ENCODE results near the gene HMGB2.

Gene HMGB2

GRCh38 chr4:173301518-173302201 is 32.5 kb downstream of the HMGB2 start:
- Histone ChIP-seq H2BK120ac (ENCODE audit: low read depth, low read length) (no peak overlapping the region), H3K9ac (ENCODE audit: low read length) (peak overlapping the region; percentile 76), H2BK5ac (ENCODE audit: low read depth, low read length, poor library complexity, severe bottlenecking) (no peak overlapping the region), H3K4me1 (ENCODE audit: control insufficient read depth, insufficient read depth, low read depth, low read length) (peaks cover 7% of the 10 kb centered on the region), H3K18ac (ENCODE audit: low read depth in 1 of 2, low read length in 2 of 2) (no peak overlapping the region), H2BK15ac (ENCODE audit: low read depth, poor library complexity, severe bottlenecking) (no peak overlapping the region), H4K91ac (ENCODE audit: low read length) (no peak overlapping the region), H2BK12ac (ENCODE audit: low read length in 2 of 2) (no peak overlapping the region), H3K23ac (ENCODE audit: low read length in 2 of 2) (no peak overlapping the region), H3K27me3 (ENCODE audit: control insufficient read depth in 1 of 2, insufficient read depth in 1 of 2, low read length in 2 of 2) (no peaks in the 10 kb centered on the region), H3K4me3 (ENCODE audit: insufficient read depth in 1 of 2, low read depth in 1 of 2, low read length in 2 of 2) (no peak overlapping the region), H3K79me1 (replicated peaks; ENCODE audit: low read length, poor library complexity, severe bottlenecking) (peaks cover 16% of the 10 kb centered on the region), H3K9me3 (ENCODE audit: control insufficient read depth, low read length) (peaks cover 5% of the 10 kb centered on the region), H3K4me2 (ENCODE audit: low read length, poor library complexity, severe bottlenecking) (no peak overlapping the region), H3K36me3 (ENCODE audit: control insufficient read depth in 1 of 2, insufficient read depth in 2 of 2, low read depth in 1 of 2, low read length in 2 of 2) (peaks cover 12 to 31% of the 10 kb centered on the region in 2 experiments), H3K4ac (ENCODE audit: low read depth in 1 of 2, low read length in 2 of 2) (no peak overlapping the region), H3K14ac (ENCODE audit: low read length in 2 of 2) (no peak overlapping the region), H2AFZ (ENCODE audit: low read depth, low read length) (no peak overlapping the region), H4K8ac (ENCODE audit: low read length) (no peak overlapping the region), H3K27ac (ENCODE audit: low read length, poor library complexity, severe bottlenecking) (peak overlapping the region; percentile 69), H2AK5ac (ENCODE audit: low read length, severe bottlenecking) (no peak overlapping the region)
- DNase-seq: peak; percentile 37
- WGBS: 35% methylated on average over 3 of the region's 5 CpGs

GRCh38 chr4:173294444-173294843 is 39.7 kb downstream of the HMGB2 start:
- Histone ChIP-seq H3K9me3 (ENCODE audit: control insufficient read depth, low read length) (no peaks in the 10 kb centered on the region), H4K91ac (ENCODE audit: low read length) (no peak overlapping the region), H3K14ac (ENCODE audit: low read length in 2 of 2) (no peak overlapping the region), H4K8ac (ENCODE audit: low read length) (no peak overlapping the region), H3K27ac (ENCODE audit: low read length, poor library complexity, severe bottlenecking) (no peak overlapping the region), H2BK15ac (ENCODE audit: low read depth, poor library complexity, severe bottlenecking) (no peak overlapping the region), H2AFZ (ENCODE audit: low read depth, low read length) (no peak overlapping the region), H3K4ac (ENCODE audit: low read depth in 1 of 2, low read length in 2 of 2) (no peak overlapping the region), H2BK120ac (ENCODE audit: low read depth, low read length) (no peak overlapping the region), H3K27me3 (ENCODE audit: control insufficient read depth in 1 of 2, insufficient read depth in 1 of 2, low read length in 2 of 2) (no peaks in the 10 kb centered on the region), H3K36me3 (ENCODE audit: control insufficient read depth in 1 of 2, insufficient read depth in 2 of 2, low read depth in 1 of 2, low read length in 2 of 2) (peaks cover 8 to 13% of the 10 kb centered on the region in 2 experiments), H3K9ac (ENCODE audit: low read length) (no peak overlapping the region), H2BK5ac (ENCODE audit: low read depth, low read length, poor library complexity, severe bottlenecking) (no peak overlapping the region), H3K4me3 (ENCODE audit: insufficient read depth in 1 of 2, low read depth in 1 of 2, low read length in 2 of 2) (no peak overlapping the region), H3K79me1 (replicated peaks; ENCODE audit: low read length, poor library complexity, severe bottlenecking) (peaks cover 17% of the 10 kb centered on the region), H3K23ac (ENCODE audit: low read length in 2 of 2) (no peak overlapping the region), H3K4me1 (ENCODE audit: control insufficient read depth, insufficient read depth, low read depth, low read length) (no peaks in the 10 kb centered on the region), H2BK12ac (ENCODE audit: low read length in 2 of 2) (no peak overlapping the region), H2AK5ac (ENCODE audit: low read length, severe bottlenecking) (no peak overlapping the region), H3K18ac (ENCODE audit: low read depth in 1 of 2, low read length in 2 of 2) (no peak overlapping the region), H3K4me2 (ENCODE audit: low read length, poor library complexity, severe bottlenecking) (no peak overlapping the region)
- 100% methylated on average over 1 of the region's 1 CpG for WGBS
- DNase-seq: no peak

GRCh38 chr4:173293663-173294062 is 40.5 kb downstream of the HMGB2 start:
- H3K27ac ChIP-seq (ENCODE audit: low read length, poor library complexity, severe bottlenecking): no peak overlapping the region
- H3K4me2 ChIP-seq (ENCODE audit: low read length, poor library complexity, severe bottlenecking): no peak overlapping the region
- no peak overlapping the region for H2AK5ac ChIP-seq (ENCODE audit: low read length, severe bottlenecking)
- H4K91ac ChIP-seq (ENCODE audit: low read length): no peak overlapping the region
- no peak overlapping the region for H2BK5ac ChIP-seq (ENCODE audit: low read depth, low read length, poor library complexity, severe bottlenecking)
- H3K9me3 ChIP-seq (ENCODE audit: control insufficient read depth, low read length): no peaks in the 10 kb centered on the region
- no peak overlapping the region for H2AFZ ChIP-seq (ENCODE audit: low read depth, low read length)
- no peak overlapping the region for H3K9ac ChIP-seq (ENCODE audit: low read length)
- H3K4ac ChIP-seq (ENCODE audit: low read depth in 1 of 2, low read length in 2 of 2): no peak overlapping the region
- H3K23ac ChIP-seq (ENCODE audit: low read length in 2 of 2): no peak overlapping the region
- no peak for DNase-seq
- H2BK15ac ChIP-seq (ENCODE audit: low read depth, poor library complexity, severe bottlenecking): no peak overlapping the region
- H3K79me1 ChIP-seq (replicated peaks; ENCODE audit: low read length, poor library complexity, severe bottlenecking): peaks cover 24% of the 10 kb centered on the region
- H3K36me3 ChIP-seq (ENCODE audit: control insufficient read depth in 1 of 2, insufficient read depth in 2 of 2, low read depth in 1 of 2, low read length in 2 of 2): peaks cover 9 to 13% of the 10 kb centered on the region in 2 experiments
- H4K8ac ChIP-seq (ENCODE audit: low read length): peak overlapping the region; percentile 50
- no peak overlapping the region for H2BK120ac ChIP-seq (ENCODE audit: low read depth, low read length)
- no peak overlapping the region for H3K4me3 ChIP-seq (ENCODE audit: insufficient read depth in 1 of 2, low read depth in 1 of 2, low read length in 2 of 2)
- H2BK12ac ChIP-seq (ENCODE audit: low read length in 2 of 2): no peak overlapping the region
- no peaks in the 10 kb centered on the region for H3K27me3 ChIP-seq (ENCODE audit: control insufficient read depth in 1 of 2, insufficient read depth in 1 of 2, low read length in 2 of 2)
- 94% methylated on average over 7 of the region's 7 CpGs for WGBS
- no peak overlapping the region for H3K18ac ChIP-seq (ENCODE audit: low read depth in 1 of 2, low read length in 2 of 2)
- H3K14ac ChIP-seq (ENCODE audit: low read length in 2 of 2): no peak overlapping the region
- H3K4me1 ChIP-seq (ENCODE audit: control insufficient read depth, insufficient read depth, low read depth, low read length): no peaks in the 10 kb centered on the region

- no peak for DNase-seq
- Histone ChIP-seq H3K4ac (ENCODE audit: low read depth in 1 of 2, low read length in 2 of 2) (no peak overlapping the region), H3K9ac (ENCODE audit: low read length) (no peak overlapping the region), H3K27ac (ENCODE audit: low read length, poor library complexity, severe bottlenecking) (no peak overlapping the region), H3K14ac (ENCODE audit: low read length in 2 of 2) (no peak overlapping the region), H2BK5ac (ENCODE audit: low read depth, low read length, poor library complexity, severe bottlenecking) (no peak overlapping the region), H3K4me3 (ENCODE audit: insufficient read depth in 1 of 2, low read depth in 1 of 2, low read length in 2 of 2) (no peak overlapping the region), H3K36me3 (ENCODE audit: control insufficient read depth in 1 of 2, insufficient read depth in 2 of 2, low read depth in 1 of 2, low read length in 2 of 2) (peaks cover 4 to 12% of the 10 kb centered on the region in 2 experiments), H2BK12ac (ENCODE audit: low read length in 2 of 2) (no peak overlapping the region), H3K27me3 (ENCODE audit: control insufficient read depth in 1 of 2, insufficient read depth in 1 of 2, low read length in 2 of 2) (no peaks in the 10 kb centered on the region), H3K18ac (ENCODE audit: low read depth in 1 of 2, low read length in 2 of 2) (no peak overlapping the region), H2BK15ac (ENCODE audit: low read depth, poor library complexity, severe bottlenecking) (no peak overlapping the region), H4K8ac (ENCODE audit: low read length) (no peak overlapping the region), H3K9me3 (ENCODE audit: control insufficient read depth, low read length) (peaks cover 7% of the 10 kb centered on the region), H4K91ac (ENCODE audit: low read length) (no peak overlapping the region), H2AK5ac (ENCODE audit: low read length, severe bottlenecking) (no peak overlapping the region), H3K23ac (ENCODE audit: low read length in 2 of 2) (no peak overlapping the region), H3K4me1 (ENCODE audit: control insufficient read depth, insufficient read depth, low read depth, low read length) (no peaks in the 10 kb centered on the region), H3K4me2 (ENCODE audit: low read length, poor library complexity, severe bottlenecking) (no peak overlapping the region), H2AFZ (ENCODE audit: low read depth, low read length) (no peak overlapping the region), H3K79me1 (replicated peaks; ENCODE audit: low read length, poor library complexity, severe bottlenecking) (peaks cover 30% of the 10 kb centered on the region), H2BK120ac (ENCODE audit: low read depth, low read length) (no peak overlapping the region)
- WGBS: 95% methylated on average over 2 of the region's 5 CpGs
Measured at GRCh38 chr4:173291899-173292298, 42.3 kb downstream of the HMGB2 start.
